ENCODE data around the gene OSBPL6. TPM values are rescaled to one million over a fixed set of nuclear protein-coding genes. Genes with fewer than 3 reads are reported as not detected.

The OSBPL6 gene
- total and polyA plus RNA-seq, 2 of the 13 experiments (the other 11 are each of a cell fraction or from before 2014, with no cell fraction given) = 0.03 to 0.11 TPM

DNA sequence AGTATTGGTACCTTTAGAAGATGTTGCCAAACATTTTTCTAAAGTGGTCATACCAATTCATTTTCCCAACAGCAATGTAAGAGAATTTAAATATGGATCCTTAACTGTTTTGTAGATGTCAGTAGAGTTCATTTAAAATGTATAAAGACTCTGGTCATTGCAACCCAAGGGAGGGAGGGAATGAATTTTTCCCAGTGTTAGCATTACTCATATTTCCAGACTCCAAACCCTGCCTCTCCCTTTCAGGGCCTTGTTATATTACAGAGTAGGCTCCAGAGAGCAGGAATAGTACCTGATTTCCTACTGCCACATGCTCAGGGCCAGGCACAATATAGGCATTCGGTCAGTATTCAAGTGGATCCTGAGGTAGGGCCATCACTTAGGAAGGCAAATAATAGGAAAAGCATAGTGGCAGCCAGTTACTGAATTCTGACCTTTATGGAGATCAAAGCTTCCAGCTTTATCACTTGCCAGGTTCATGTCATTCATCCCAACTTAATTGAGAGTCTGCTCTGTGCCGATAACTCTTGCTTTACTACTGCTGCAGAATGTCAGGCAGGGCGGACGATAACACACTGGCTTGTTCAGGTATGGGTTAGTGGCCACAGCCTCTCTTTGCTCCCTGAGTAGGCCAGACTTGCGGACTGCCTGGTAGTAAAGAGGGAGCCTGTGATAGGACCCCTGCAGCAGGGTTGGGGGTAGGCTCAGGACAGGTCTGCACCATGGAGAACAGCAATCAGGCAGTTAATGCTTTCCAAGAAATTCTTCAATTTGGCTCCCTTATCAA is 75.3 kb downstream of the OSBPL6 start:
- Histone ChIP-seq H3K4me1 (ENCODE audit: insufficient read depth, low read length) (no peaks in the 10 kb centered on the region), H4K20me1 (ENCODE audit: insufficient read depth, low read length) (no peaks in the 10 kb centered on the region), H3K9me3 (ENCODE audit: low read length) (no peaks in the 10 kb centered on the region), H3K4me2 (ENCODE audit: low read depth, low read length) (no peak overlapping the region), H3K9ac (ENCODE audit: insufficient read depth, low read depth, low read length) (no peak overlapping the region), H3K79me2 (ENCODE audit: insufficient read depth, low read length) (no peaks in the 10 kb centered on the region), H3K4me3 (replicated peaks in 1 of 3; ENCODE audit: insufficient read depth in 1 of 3, low read depth in 2 of 3, low read length in 3 of 3) (no peak overlapping the region), H3K27me3 (ENCODE audit: control insufficient read depth in 1 of 2, insufficient read depth in 2 of 2, low read length in 2 of 2) (no peaks in the 10 kb centered on the region), H3K27ac (ENCODE audit: extremely low read length, insufficient read depth, low read length) (no peak overlapping the region), H3K36me3 (replicated peaks in 1 of 2; ENCODE audit: control insufficient read depth in 1 of 2, insufficient read depth in 2 of 2, low read length in 2 of 2) (no peaks in the 10 kb centered on the region), H2AFZ (ENCODE audit: low read length) (no peak overlapping the region)
- ATAC-seq (no peak), DNase-seq (ENCODE audit: low spot score) (no peak), FAIRE-seq (no peak)
- CTCF ChIA-PET (ENCODE audit: low intra/inter-chr PET ratio, low total read pairs) = no interaction called here
- in situ Hi-C loops (cut with HindIII; ENCODE audit: extremely low pct_ligation_motif_present, low pct_unique_long_range_greater_than_20kb) = no loop called here
- WGBS (ENCODE audit: low lambda C conversion rate) = 54% methylated on average over 5 of the region's 5 CpGs
- TF ChIP-seq ZNF737 (CRISPR knock-in tag; IDR thresholded peaks at IDR 0.05; ENCODE audit: borderline replicate concordance) = no peak
- no peak for TF ChIP-seq ZNF501 (CRISPR knock-in tag; IDR thresholded peaks at IDR 0.05)
- TF ChIP-seq, protein P1, sequence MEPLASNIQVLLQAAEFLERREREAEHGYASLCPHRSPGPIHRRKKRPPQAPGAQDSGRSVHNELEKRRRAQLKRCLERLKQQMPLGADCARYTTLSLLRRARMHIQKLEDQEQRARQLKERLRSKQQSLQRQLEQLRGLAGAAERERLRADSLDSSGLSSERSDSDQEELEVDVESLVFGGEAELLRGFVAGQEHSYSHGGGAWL (CRISPR knock-in tag; IDR thresholded peaks at IDR 0.05) = no peak
- TF ChIP-seq MED8 (CRISPR knock-in tag; IDR thresholded peaks at IDR 0.05; ENCODE audit: insufficient replicate concordance) = no peak
- no peak for TF ChIP-seq DPF2 (CRISPR knock-in tag; IDR thresholded peaks at IDR 0.05; ENCODE audit: borderline replicate concordance, low read depth)
- TF ChIP-seq ZNF224 (CRISPR knock-in tag; IDR thresholded peaks at IDR 0.05) = no peak
- TF ChIP-seq ZNF598 (CRISPR knock-in tag; IDR thresholded peaks at IDR 0.05; ENCODE audit: borderline replicate concordance) = no peak
- TF ChIP-seq, protein P2, sequence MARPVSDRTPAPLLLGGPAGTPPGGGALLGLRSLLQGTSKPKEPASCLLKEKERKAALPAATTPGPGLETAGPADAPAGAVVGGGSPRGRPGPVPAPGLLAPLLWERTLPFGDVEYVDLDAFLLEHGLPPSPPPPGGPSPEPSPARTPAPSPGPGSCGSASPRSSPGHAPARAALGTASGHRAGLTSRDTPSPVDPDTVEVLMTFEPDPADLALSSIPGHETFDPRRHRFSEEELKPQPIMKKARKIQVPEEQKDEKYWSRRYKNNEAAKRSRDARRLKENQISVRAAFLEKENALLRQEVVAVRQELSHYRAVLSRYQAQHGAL (CRISPR knock-in tag; IDR thresholded peaks at IDR 0.05; ENCODE audit: not compliant biosample characterization) = no peak
- TF ChIP-seq ZFP1 (CRISPR knock-in tag; IDR thresholded peaks at IDR 0.05) = no peak
- no peak for TF ChIP-seq ELF3 (CRISPR knock-in tag; IDR thresholded peaks at IDR 0.05)
- TF ChIP-seq, protein P3, sequence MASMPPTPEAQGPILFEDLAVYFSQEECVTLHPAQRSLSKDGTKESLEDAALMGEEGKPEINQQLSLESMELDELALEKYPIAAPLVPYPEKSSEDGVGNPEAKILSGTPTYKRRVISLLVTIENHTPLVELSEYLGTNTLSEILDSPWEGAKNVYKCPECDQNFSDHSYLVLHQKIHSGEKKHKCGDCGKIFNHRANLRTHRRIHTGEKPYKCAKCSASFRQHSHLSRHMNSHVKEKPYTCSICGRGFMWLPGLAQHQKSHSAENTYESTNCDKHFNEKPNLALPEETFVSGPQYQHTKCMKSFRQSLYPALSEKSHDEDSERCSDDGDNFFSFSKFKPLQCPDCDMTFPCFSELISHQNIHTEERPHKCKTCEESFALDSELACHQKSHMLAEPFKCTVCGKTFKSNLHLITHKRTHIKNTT (CRISPR knock-in tag; IDR thresholded peaks at IDR 0.05) = no peak
- TF ChIP-seq NCOA1 (CRISPR knock-in tag; IDR thresholded peaks at IDR 0.05) = no peak
- TF ChIP-seq HIVEP1 (CRISPR knock-in tag; IDR thresholded peaks at IDR 0.05) = no peak
- TF ChIP-seq EP300 (IDR thresholded peaks at IDR 0.05; ENCODE audit: low read depth in 2 of 2, low read length in 2 of 2) = no peak
- no peak for TF ChIP-seq EP300 (CRISPR knock-in tag; IDR thresholded peaks at IDR 0.05; ENCODE audit: borderline replicate concordance)
- no peak for TF ChIP-seq MED13 (CRISPR knock-in tag; IDR thresholded peaks at IDR 0.05)
- TF ChIP-seq TGIF2 (CRISPR knock-in tag; IDR thresholded peaks at IDR 0.05) = no peak
- TF ChIP-seq ZNF333 (CRISPR knock-in tag; IDR thresholded peaks at IDR 0.05; ENCODE audit: borderline replicate concordance) = no peak
- TF ChIP-seq, protein P4, sequence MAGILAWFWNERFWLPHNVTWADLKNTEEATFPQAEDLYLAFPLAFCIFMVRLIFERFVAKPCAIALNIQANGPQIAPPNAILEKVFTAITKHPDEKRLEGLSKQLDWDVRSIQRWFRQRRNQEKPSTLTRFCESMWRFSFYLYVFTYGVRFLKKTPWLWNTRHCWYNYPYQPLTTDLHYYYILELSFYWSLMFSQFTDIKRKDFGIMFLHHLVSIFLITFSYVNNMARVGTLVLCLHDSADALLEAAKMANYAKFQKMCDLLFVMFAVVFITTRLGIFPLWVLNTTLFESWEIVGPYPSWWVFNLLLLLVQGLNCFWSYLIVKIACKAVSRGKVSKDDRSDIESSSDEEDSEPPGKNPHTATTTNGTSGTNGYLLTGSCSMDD (CRISPR knock-in tag; IDR thresholded peaks at IDR 0.05) = no peak
- no peak for TF ChIP-seq ZNF138 (CRISPR knock-in tag; IDR thresholded peaks at IDR 0.05; ENCODE audit: low read depth)
- TF ChIP-seq ZNF10 (CRISPR knock-in tag; IDR thresholded peaks at IDR 0.05; ENCODE audit: borderline replicate concordance, low read depth) = no peak
- POLR2A ChIA-PET = no interaction called here
- no TSS peak for BruUV-seq (replicated peaks)
- intact Hi-C loops (cut with micrococcal nuclease; ENCODE audit: unreplicated experiment) = no loop called here
